Lung (tissue), 12 donors: ENCODE results near the gene ARHGEF7. TPM values are rescaled to one million over a fixed set of nuclear protein-coding genes. Genes with fewer than 3 reads are reported as not detected.

ENCODE experiments used
- ATAC-seq: fragments of 200-7000 bp; cut with Tn5 transposase; one replicate; pipeline ENCODE4 v1.9.1; 2020; ENCODE audit warnings: moderate number of reproducible peaks; ENCODE audit not compliant: insufficient read depth, low FRiP score
- DNase-seq, 3 donors: peaks; one replicate each; pipeline ENCODE4 v3.0.0-alpha.2; 2013 to 2017
- H3K27ac ChIP-seq, 2 donors: one replicate each; pipeline ENCODE4 v1.5.1; 2013; ENCODE audit warnings: mild to moderate bottlenecking in 2 of 2, moderate library complexity in 2 of 2, control low read depth in 1 of 2, inconsistent platforms in 1 of 2, low read depth in 1 of 2, low read length in 1 of 2
- H3K27me3 ChIP-seq, 3 donors: one replicate each; pipeline ENCODE4 v1.5.1; 2013; ENCODE audit warnings: low read length in 2 of 3; ENCODE audit not compliant: control insufficient read depth in 3 of 3, insufficient read depth in 3 of 3
- H3K36me3 ChIP-seq, 4 donors: one replicate each; pipeline ENCODE4 v1.5.1; 2013; ENCODE audit warnings: low read length in 4 of 4, mild to moderate bottlenecking in 1 of 4, moderate library complexity in 1 of 4; ENCODE audit not compliant: control insufficient read depth in 4 of 4, insufficient read depth in 4 of 4
- H3K4me1 ChIP-seq, 5 donors: one replicate each; pipeline ENCODE4 v1.5.1; 2013; ENCODE audit warnings: low read length in 5 of 5, mild to moderate bottlenecking in 2 of 5, moderate library complexity in 1 of 5; ENCODE audit not compliant: control insufficient read depth in 5 of 5, insufficient read depth in 5 of 5
- H3K4me3 ChIP-seq: one replicate; pipeline ENCODE4 v1.5.1; 2013; ENCODE audit warnings: mild to moderate bottlenecking, control low read depth, moderate library complexity
- H3K9ac ChIP-seq, 2 donors: one replicate each; pipeline ENCODE4 v1.5.1; 2013; ENCODE audit warnings: low read length in 2 of 2, control low read depth in 1 of 2; ENCODE audit not compliant: insufficient read depth in 1 of 2
- H3K9me3 ChIP-seq, 4 donors: one replicate each; pipeline ENCODE4 v1.5.1; 2013; ENCODE audit warnings: low read length in 3 of 4, mild to moderate bottlenecking in 1 of 4, moderate library complexity in 1 of 4; ENCODE audit not compliant: control insufficient read depth in 4 of 4, insufficient read depth in 3 of 4
- CTCF ChIP-seq: IDR thresholded peaks from 2 replicates; pipeline ENCODE4 v1.5.1; 2012; ENCODE audit warnings: mild to moderate bottlenecking; ENCODE audit errors: control extremely low read depth, extremely low read depth
- WGBS, 2 donors: extraction: QIAGEN DNeasy Blood & Tissue Kit; methylation state at CpG; one replicate each; pipeline ENCODE4 v1.1.7; 2013; 5-methylcytosine and 5-hydroxymethylcytosine counted together
- polyA plus RNA-seq, 2 donors: library from polyadenylated mRNA; stranded (reverse); fragments of 200-250 nt; gene quantifications; one replicate each; pipeline ENCODE4 v1.2.1, GENCODE V29; 2013
- total RNA-seq, 2 donors: library from RNA; depleted of rRNA in 1 of 2; stranded (reverse); fragments of >200 nt in 1 of 2; gene quantifications; one replicate each; pipeline ENCODE4 v1.2.1, GENCODE V29; 2014 to 2021
- donor health status: control.
- donor health status: control.
- donor health status: Bipolar disorder and iron deficiency.
- donor health status: healthy.
- donor health status: DM: yes; HTN: yes; CAD: no.

ARHGEF7 gene
- total and polyA plus RNA-seq, 4 donors, result 20.9 to 143 (median 37.8) TPM

GRCh38 chr13:111335298-111335697, 220.2 kb downstream of the ARHGEF7 start:
- Histone ChIP-seq H3K27me3 (no peaks in the 10 kb centered on the region), H3K9me3 (peaks cover 0 to 2% (median 0%) of the 10 kb centered on the region in 4 donors), H3K36me3 (no peaks in the 10 kb centered on the region), H3K4me3 (no peak overlapping the region), H3K27ac (no peak overlapping the region), H3K9ac (no peak overlapping the region), H3K4me1 (peaks cover 0 to 12% (median 0%) of the 10 kb centered on the region in 5 donors)
- WGBS, 2 donors, result 81 to 84% methylated on average over 5 of the region's 5 CpGs
- DNase-seq, result peak in 2 of 3 donors; percentile 8 to 25
- ATAC-seq, result no peak
- no peak for TF ChIP-seq CTCF

GRCh38 chr13:111336666-111337065, 221.6 kb downstream of the ARHGEF7 start:
- ATAC-seq (no peak), DNase-seq (no peak)
- WGBS, 2 donors, result 89 to 94% methylated on average over 9 of the region's 9 CpGs
- H3K27ac ChIP-seq, result no peak overlapping the region
- H3K9me3 ChIP-seq, result peaks cover 0 to 2% (median 0%) of the 10 kb centered on the region in 4 donors
- H3K4me3 ChIP-seq, result no peak overlapping the region
- H3K36me3 ChIP-seq, result no peaks in the 10 kb centered on the region
- no peak for TF ChIP-seq CTCF
- peaks cover 0 to 9% (median 0%) of the 10 kb centered on the region in 5 donors for H3K4me1 ChIP-seq
- H3K27me3 ChIP-seq, result no peaks in the 10 kb centered on the region
- no peak overlapping the region for H3K9ac ChIP-seq

GRCh38 chr13:111337206-111337605, 222.1 kb downstream of the ARHGEF7 start:
- Histone ChIP-seq H3K9ac (no peak overlapping the region), H3K4me3 (no peak overlapping the region), H3K27ac (no peak overlapping the region), H3K36me3 (no peaks in the 10 kb centered on the region), H3K9me3 (peaks cover 0 to 2% (median 0%) of the 10 kb centered on the region in 4 donors), H3K4me1 (peaks cover 0 to 9% (median 0%) of the 10 kb centered on the region in 5 donors), H3K27me3 (no peaks in the 10 kb centered on the region)
- ATAC-seq, result no peak
- 89 to 93% methylated on average over 4 of the region's 4 CpGs for WGBS, 2 donors
- DNase-seq, result no peak
- TF ChIP-seq CTCF, result no peak

DNA sequence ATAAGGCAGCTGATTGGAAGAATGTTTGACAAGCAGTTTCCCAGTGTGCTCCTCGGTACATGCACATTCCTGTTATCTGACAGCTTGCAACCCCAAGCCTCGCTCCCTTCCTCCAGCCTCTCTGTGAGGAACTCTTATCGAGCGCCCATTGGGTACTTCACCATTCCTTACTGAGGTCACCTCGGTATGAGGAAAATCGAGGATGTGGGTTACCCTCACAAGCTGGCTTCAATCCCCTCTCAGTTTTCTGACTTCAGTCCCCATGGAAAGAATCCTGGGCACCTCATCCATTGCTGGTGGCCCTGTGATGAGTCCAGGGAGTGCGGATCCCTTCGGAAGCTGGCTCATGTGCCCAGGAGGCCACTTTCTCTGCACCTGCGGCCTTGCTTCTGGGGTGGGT, 222.6 kb downstream of the ARHGEF7 start:
- no peak overlapping the region for H3K9ac ChIP-seq
- no peak overlapping the region for H3K27ac ChIP-seq
- ATAC-seq (no peak), DNase-seq (no peak)
- TF ChIP-seq CTCF, result no peak
- no peaks in the 10 kb centered on the region for H3K36me3 ChIP-seq
- H3K4me3 ChIP-seq, result no peak overlapping the region
- H3K4me1 ChIP-seq, result peaks cover 0 to 9% (median 0%) of the 10 kb centered on the region in 5 donors
- 81% methylated on average over 9 of the region's 9 CpGs for WGBS, 2 donors
- peaks cover 0 to 2% (median 0%) of the 10 kb centered on the region in 4 donors for H3K9me3 ChIP-seq
- no peaks in the 10 kb centered on the region for H3K27me3 ChIP-seq
